Measurements from ENCODE around the gene SH3D19. TPM values are rescaled to one million over a fixed set of nuclear protein-coding genes. Genes with fewer than 3 reads are reported as not detected.

The SH3D19 gene
- total RNA-seq, 1 experiment from 2014 or later, result 15.5 TPM

DNA sequence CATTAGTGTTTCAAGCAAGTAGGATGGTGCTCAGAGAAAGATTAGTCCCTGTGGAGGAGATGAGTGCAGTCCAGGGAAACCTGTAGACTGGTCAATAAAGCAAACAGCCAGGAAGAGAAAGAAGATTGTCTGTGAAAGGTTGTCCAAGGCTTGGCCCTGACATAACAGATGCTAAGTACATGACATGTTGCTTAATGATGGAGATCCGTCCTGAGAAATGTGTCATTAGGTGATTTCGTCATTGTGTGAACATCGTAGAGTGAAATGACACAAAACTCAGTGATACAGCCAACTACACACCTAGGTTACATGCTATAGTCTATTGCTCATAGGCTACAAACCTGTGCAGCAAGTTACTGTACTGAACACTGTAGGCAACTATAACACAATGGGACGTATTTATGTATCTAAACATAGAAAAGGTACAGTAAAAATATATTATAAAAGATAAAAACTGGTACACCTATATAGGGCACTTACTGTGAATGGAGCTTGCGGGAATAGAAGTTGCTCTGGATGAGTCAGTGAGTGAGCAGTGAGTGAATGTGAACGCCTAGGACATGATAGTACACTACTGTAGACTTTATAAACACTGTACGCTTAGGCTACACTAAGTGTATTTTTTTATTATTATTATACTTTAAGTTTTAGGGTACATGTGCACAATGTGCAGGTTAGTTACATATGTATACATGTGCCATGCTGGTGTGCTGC, 57.4 kb downstream of the SH3D19 start:
- Mint-ChIP-seq H3K4me1 (ENCODE audit: low read depth, unreplicated experiment) (no peaks in the 10 kb centered on the region), H3K27me3 (ENCODE audit: unreplicated experiment) (no peaks in the 10 kb centered on the region), H3K9me3 (ENCODE audit: low read depth, unreplicated experiment) (no peaks in the 10 kb centered on the region), H3K27ac (ENCODE audit: unreplicated experiment) (no peak overlapping the region), H3K4me3 (ENCODE audit: low read depth, unreplicated experiment) (no peak overlapping the region), H3K36me3 (ENCODE audit: insufficient read depth, unreplicated experiment) (no peaks in the 10 kb centered on the region)
- no TSS peak for BruUV-seq (replicated peaks)
- intact Hi-C loops (cut with micrococcal nuclease; ENCODE audit: unreplicated experiment), result no loop called here
- no peak for DNase-seq
- CTCF ChIA-PET, result no interaction called here
- TF ChIP-seq CTCF (IDR thresholded peaks at IDR 0.05; ENCODE audit: unreplicated experiment), result no peak

GRCh38 chr4:151267104-151267503, 58.3 kb downstream of the SH3D19 start:
- intact Hi-C loops (cut with micrococcal nuclease; ENCODE audit: unreplicated experiment), result no loop called here
- Mint-ChIP-seq H3K9me3 (ENCODE audit: low read depth, unreplicated experiment) (no peaks in the 10 kb centered on the region), H3K4me3 (ENCODE audit: low read depth, unreplicated experiment) (no peak overlapping the region), H3K4me1 (ENCODE audit: low read depth, unreplicated experiment) (no peaks in the 10 kb centered on the region), H3K27me3 (ENCODE audit: unreplicated experiment) (no peaks in the 10 kb centered on the region), H3K27ac (ENCODE audit: unreplicated experiment) (no peak overlapping the region), H3K36me3 (ENCODE audit: insufficient read depth, unreplicated experiment) (no peaks in the 10 kb centered on the region)
- BruUV-seq (replicated peaks), result no TSS peak
- no peak for DNase-seq
- CTCF ChIA-PET, result no interaction called here
- TF ChIP-seq CTCF (IDR thresholded peaks at IDR 0.05; ENCODE audit: unreplicated experiment), result no peak

- Mint-ChIP-seq H3K4me3 (ENCODE audit: low read depth, unreplicated experiment) (no peak overlapping the region), H3K4me1 (ENCODE audit: low read depth, unreplicated experiment) (no peaks in the 10 kb centered on the region), H3K27me3 (ENCODE audit: unreplicated experiment) (no peaks in the 10 kb centered on the region), H3K36me3 (ENCODE audit: insufficient read depth, unreplicated experiment) (no peaks in the 10 kb centered on the region), H3K9me3 (ENCODE audit: low read depth, unreplicated experiment) (no peaks in the 10 kb centered on the region), H3K27ac (ENCODE audit: unreplicated experiment) (no peak overlapping the region)
- intact Hi-C loops (cut with micrococcal nuclease; ENCODE audit: unreplicated experiment), result no loop called here
- DNase-seq, result no peak
- CTCF ChIA-PET, result no interaction called here
- BruUV-seq (replicated peaks), result no TSS peak
- TF ChIP-seq CTCF (IDR thresholded peaks at IDR 0.05; ENCODE audit: unreplicated experiment), result no peak
Measured at GRCh38 chr4:151266497-151266896, 58.9 kb downstream of the SH3D19 start.

DNA sequence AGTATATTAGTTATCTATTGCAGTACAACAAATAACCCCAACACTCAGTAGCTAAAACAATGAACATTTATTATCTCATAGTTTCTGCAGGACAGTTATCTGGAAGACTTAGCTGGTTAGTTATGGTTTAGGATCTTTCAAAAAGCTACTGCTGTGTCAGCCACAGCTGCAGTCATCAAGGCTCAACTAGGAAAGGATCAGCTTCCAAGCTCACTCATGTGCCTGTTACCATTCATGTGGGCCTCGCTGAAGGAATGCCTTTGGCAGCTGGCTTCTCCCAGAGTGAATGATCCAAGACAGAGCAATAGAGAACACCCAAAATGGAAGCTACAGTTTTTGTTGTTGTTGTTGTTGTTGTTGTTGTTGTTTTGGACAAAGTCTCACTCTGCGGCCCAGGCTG, 62.0 kb downstream of the SH3D19 start:
- Mint-ChIP-seq H3K4me1 (ENCODE audit: low read depth, unreplicated experiment) (no peaks in the 10 kb centered on the region), H3K36me3 (ENCODE audit: insufficient read depth, unreplicated experiment) (no peaks in the 10 kb centered on the region), H3K9me3 (ENCODE audit: low read depth, unreplicated experiment) (no peaks in the 10 kb centered on the region), H3K27me3 (ENCODE audit: unreplicated experiment) (no peaks in the 10 kb centered on the region), H3K4me3 (ENCODE audit: low read depth, unreplicated experiment) (no peak overlapping the region), H3K27ac (ENCODE audit: unreplicated experiment) (no peak overlapping the region)
- no TSS peak for BruUV-seq (replicated peaks)
- TF ChIP-seq CTCF (IDR thresholded peaks at IDR 0.05; ENCODE audit: unreplicated experiment), result no peak
- CTCF ChIA-PET, result interaction anchor here (0.6 kb wide), 1 partner anchor 9 kb away, joined by 3 read pairs; no protein-coding TSS in a partner anchor
- DNase-seq, result no peak
- intact Hi-C loops (cut with micrococcal nuclease; ENCODE audit: unreplicated experiment), result no loop called here

Data from Calu3 (cell line).